OCI-LY1 (cell line): ENCODE data around the gene UCMA.
"Not testable (repeated sequence)": the region's sequence is repeated elsewhere in the genome, so short reads cannot be mapped to it uniquely, and the experiment has no call there.

Experiments
- H2AFZ ChIP-seq: fragments of 200-600 bp; sonication (generic), shearing (Covaris generic); 2 replicates; pipeline ENCODE4 v1.6.0; 2014; ENCODE audit warnings: antibody characterized with exemption, mild to moderate bottlenecking, low read length
- H3F3A ChIP-seq: fragments of 200-600 bp; sonication (generic), shearing (Covaris generic); 2 replicates; pipeline ENCODE4 v1.6.0; 2014; ENCODE audit warnings: mild to moderate bottlenecking, antibody characterized with exemption, low read length, moderate library complexity; ENCODE audit not compliant: insufficient read depth
- H3K27ac ChIP-seq: fragments of 200-600 bp; sonication (generic); 2 replicates; pipeline ENCODE4 v1.5.1; 2014; ENCODE audit warnings: low read length, mixed run types, mild to moderate bottlenecking, low read depth; ENCODE audit not compliant: poor library complexity, severe bottlenecking
- H3K27me3 ChIP-seq: fragments of 200-600 bp; sonication (generic); 2 replicates; pipeline ENCODE4 v1.6.0; 2014; ENCODE audit warnings: antibody characterized with exemption, mild to moderate bottlenecking, low read length, moderate library complexity; ENCODE audit not compliant: insufficient read depth
- H3K36me3 ChIP-seq: fragments of 200-600 bp; sonication (generic); 2 replicates; pipeline ENCODE4 v1.6.1; 2014; ENCODE audit warnings: mild to moderate bottlenecking, antibody characterized with exemption, low read length, moderate library complexity, mixed read lengths; ENCODE audit not compliant: insufficient read depth
- H3K4me1 ChIP-seq: fragments of 200-600 bp; sonication (generic); 2 replicates; pipeline ENCODE4 v1.5.1; 2014; ENCODE audit warnings: mild to moderate bottlenecking, low read length, moderate library complexity; ENCODE audit not compliant: insufficient read depth, severe bottlenecking
- H3K4me2 ChIP-seq: fragments of 200-600 bp; sonication (generic), shearing (Covaris generic); 2 replicates; pipeline ENCODE4 v1.6.1; 2014; ENCODE audit warnings: low read length
- H3K4me3 ChIP-seq: fragments of 200-600 bp; sonication (generic); 2 replicates; pipeline ENCODE4 v1.5.1; 2014; ENCODE audit warnings: low read length, low read depth, mild to moderate bottlenecking, mixed read lengths; ENCODE audit not compliant: poor library complexity, severe bottlenecking
- H3K79me2 ChIP-seq: fragments of 200-600 bp; shearing (Covaris generic); 2 replicates; pipeline ENCODE4 v1.6.1; 2016; ENCODE audit warnings: mixed run types, low read length, mixed read lengths; ENCODE audit not compliant: insufficient read depth
- H3K9ac ChIP-seq: fragments of 200-600 bp; sonication (generic), shearing (Covaris generic); 2 replicates; pipeline ENCODE4 v1.6.1; 2014; ENCODE audit warnings: mild to moderate bottlenecking, low read length, mixed read lengths
- H3K9me2 ChIP-seq: fragments of 200-600 bp; sonication (generic), shearing (Covaris generic); 2 replicates; pipeline ENCODE4 v1.6.1; 2014; ENCODE audit warnings: low read depth, mild to moderate bottlenecking, low read length, mixed read lengths
- H3K9me3 ChIP-seq: fragments of 200-600 bp; shearing (Covaris generic); 2 replicates; pipeline ENCODE4 v1.6.1; 2014; ENCODE audit warnings: low read length, mixed read lengths
- H4K20me1 ChIP-seq: fragments of 200-600 bp; sonication (generic), shearing (Covaris generic); 2 replicates; pipeline ENCODE4 v1.6.0; 2016; ENCODE audit warnings: mild to moderate bottlenecking, low read length; ENCODE audit not compliant: insufficient read depth
- CTCF ChIP-seq: fragments of 200-600 bp; sonication (generic), shearing (Covaris generic); IDR thresholded peaks from 2 replicates; pipeline ENCODE4 v1.5.1; 2017; ENCODE audit warnings: mild to moderate bottlenecking, antibody characterized with exemption, low read length, moderate library complexity, mixed read lengths
- EZH2 ChIP-seq: fragments of 200-600 bp; sonication (generic), shearing (Covaris generic); IDR thresholded peaks from 2 replicates; pipeline ENCODE4 v1.8.0; 2017; ENCODE audit warnings: borderline replicate concordance, mixed run types, mild to moderate bottlenecking, antibody characterized with exemption, low read length, moderate library complexity, mixed read lengths

The UCMA gene

GRCh38 chr10:13236638-13237037 is 2.5 kb upstream of the UCMA start:
- H3K4me3 ChIP-seq = no peak overlapping the region
- no peaks in the 10 kb centered on the region for H3K36me3 ChIP-seq
- H3K9ac ChIP-seq = no peak overlapping the region
- H3K4me2 ChIP-seq = no peak overlapping the region
- H3K4me1 ChIP-seq = no peaks in the 10 kb centered on the region
- no peaks in the 10 kb centered on the region for H3K9me2 ChIP-seq
- H2AFZ ChIP-seq = no peak overlapping the region
- H3K79me2 ChIP-seq = no peaks in the 10 kb centered on the region
- H3F3A ChIP-seq = no peaks in the 10 kb centered on the region
- no peak for TF ChIP-seq CTCF
- no peak for TF ChIP-seq EZH2
- no peaks in the 10 kb centered on the region for H3K9me3 ChIP-seq
- no peaks in the 10 kb centered on the region for H4K20me1 ChIP-seq
- no peak overlapping the region for H3K27ac ChIP-seq
- H3K27me3 ChIP-seq = no peaks in the 10 kb centered on the region

- H3K4me3 ChIP-seq, H3K27ac ChIP-seq, H3K9me3 ChIP-seq, H3F3A ChIP-seq, H3K27me3 ChIP-seq, H3K36me3 ChIP-seq, H4K20me1 ChIP-seq, H2AFZ ChIP-seq, H3K4me1 ChIP-seq, H3K79me2 ChIP-seq, H3K9me2 ChIP-seq, H3K9ac ChIP-seq, H3K4me2 ChIP-seq: not testable (repeated sequence)
Observed at GRCh38 chr10:13234736-13235135, 562 bp upstream of the UCMA start.

GRCh38 chr10:13233358-13233757 is 816 bp downstream of the UCMA start:
- no peak overlapping the region for H3K27ac ChIP-seq

More at GRCh38 chr10:13233358-13233757, 816 bp downstream of the UCMA start:
- no peak overlapping the region for H3K4me3 ChIP-seq
- H3K9me3 ChIP-seq = no peaks in the 10 kb centered on the region
- H3K27me3 ChIP-seq = no peaks in the 10 kb centered on the region
- no peak for TF ChIP-seq EZH2
- TF ChIP-seq CTCF = no peak
- H3K9ac ChIP-seq = no peak overlapping the region
- H3K79me2 ChIP-seq = no peaks in the 10 kb centered on the region
- no peak overlapping the region for H2AFZ ChIP-seq
- H3K9me2 ChIP-seq = no peaks in the 10 kb centered on the region
- no peaks in the 10 kb centered on the region for H4K20me1 ChIP-seq
- H3F3A ChIP-seq = no peaks in the 10 kb centered on the region
- H3K4me1 ChIP-seq = no peaks in the 10 kb centered on the region
- no peaks in the 10 kb centered on the region for H3K36me3 ChIP-seq
- no peak overlapping the region for H3K4me2 ChIP-seq
